OCI-M2 (cell line): Measurements from ENCODE around the gene U2AF1L4.

Experiments used
- DNase-seq: peaks from one replicate; lab custom pipeline; 2025; ENCODE audit not compliant: unreplicated experiment; lab: John Stamatoyannopoulos, UW

Gene U2AF1L4, protein sequence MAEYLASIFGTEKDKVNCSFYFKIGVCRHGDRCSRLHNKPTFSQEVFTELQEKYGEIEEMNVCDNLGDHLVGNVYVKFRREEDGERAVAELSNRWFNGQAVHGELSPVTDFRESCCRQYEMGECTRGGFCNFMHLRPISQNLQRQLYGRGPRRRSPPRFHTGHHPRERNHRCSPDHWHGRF

DNA sequence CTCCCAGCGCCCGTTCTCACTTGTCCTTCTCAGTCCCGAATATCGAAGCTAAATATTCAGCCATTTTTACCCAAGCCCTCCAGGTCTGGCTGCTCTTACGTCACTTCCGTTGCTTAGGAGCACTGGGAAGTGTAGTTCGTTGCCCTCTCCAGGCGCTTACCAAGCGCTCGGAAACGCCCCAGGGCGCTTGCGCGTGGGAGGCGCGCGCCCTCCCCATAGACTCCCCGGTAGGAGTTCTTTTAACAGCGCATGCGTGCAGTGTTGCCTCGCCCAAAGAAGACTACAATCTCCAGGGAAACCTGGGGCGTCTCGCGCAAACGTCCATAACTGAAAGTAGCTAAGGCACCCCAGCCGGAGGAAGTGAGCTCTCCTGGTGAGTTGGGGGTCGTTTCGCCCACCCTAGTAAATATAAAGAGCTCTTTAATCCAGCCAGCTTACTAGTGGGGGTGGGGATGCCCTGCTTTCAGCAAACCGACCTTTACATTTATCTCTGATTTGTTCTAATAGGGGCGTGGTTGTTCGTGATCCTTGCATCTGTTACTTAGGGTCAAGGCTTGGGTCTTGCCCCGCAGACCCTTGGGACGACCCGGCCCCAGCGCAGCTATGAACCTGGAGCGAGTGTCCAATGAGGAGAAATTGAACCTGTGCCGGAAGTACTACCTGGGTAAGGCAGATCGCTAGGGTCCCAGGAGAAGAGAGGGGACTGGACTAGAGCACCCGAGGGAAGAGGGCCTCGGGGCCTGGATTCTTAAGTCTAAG lies at the start of gene U2AF1L4, which contains the start of gene PSENEN:
TSS of gene U2AF1L4 (minus strand) at position 91 of the 759 bp plus-strand sequence. CDS start at position 64, 27 bp downstream.
TSS of gene PSENEN (plus strand) at position 324 of the 759 bp plus-strand sequence. CDS start at position 604, 280 bp downstream.
- peak; percentile 100 for DNase-seq

DNA sequence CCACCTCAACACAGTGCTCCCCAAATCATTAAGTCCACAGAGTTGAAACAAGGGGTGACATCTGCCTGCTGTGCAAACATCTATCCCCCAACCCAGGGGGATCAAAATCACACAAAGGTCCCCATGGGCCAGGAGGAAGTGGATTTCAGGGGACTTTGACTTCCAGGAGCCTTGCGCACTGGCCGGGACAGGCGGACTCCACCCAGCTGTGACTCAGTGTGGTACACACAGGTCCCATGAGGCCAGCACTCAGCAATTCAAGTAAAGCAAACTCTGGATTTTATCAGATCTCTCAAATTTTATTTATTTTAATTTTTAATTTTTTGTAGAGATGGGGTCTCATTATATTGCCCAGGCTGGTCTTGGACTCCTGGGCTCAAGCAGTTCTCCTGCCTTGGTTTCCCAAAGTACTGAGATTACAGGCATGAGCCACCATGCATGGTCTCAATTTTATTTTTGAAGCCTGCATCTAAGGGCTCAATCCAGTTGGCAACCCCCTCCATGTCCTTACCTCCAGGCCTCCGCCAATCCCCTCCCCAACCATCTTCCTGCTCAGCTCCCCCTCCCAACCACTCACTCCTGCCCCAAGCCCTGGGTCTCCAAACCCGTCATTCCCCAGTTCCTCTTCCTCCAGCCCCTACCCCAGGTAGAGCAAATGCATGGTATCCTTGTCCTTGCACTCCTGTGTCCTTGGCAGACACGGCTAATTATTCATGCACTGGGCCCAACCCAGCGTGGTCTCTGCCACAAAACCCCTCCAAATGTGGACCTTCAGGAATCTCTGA lies 48.4 kb upstream of the U2AF1L4 start:
- no peak for DNase-seq

DNA sequence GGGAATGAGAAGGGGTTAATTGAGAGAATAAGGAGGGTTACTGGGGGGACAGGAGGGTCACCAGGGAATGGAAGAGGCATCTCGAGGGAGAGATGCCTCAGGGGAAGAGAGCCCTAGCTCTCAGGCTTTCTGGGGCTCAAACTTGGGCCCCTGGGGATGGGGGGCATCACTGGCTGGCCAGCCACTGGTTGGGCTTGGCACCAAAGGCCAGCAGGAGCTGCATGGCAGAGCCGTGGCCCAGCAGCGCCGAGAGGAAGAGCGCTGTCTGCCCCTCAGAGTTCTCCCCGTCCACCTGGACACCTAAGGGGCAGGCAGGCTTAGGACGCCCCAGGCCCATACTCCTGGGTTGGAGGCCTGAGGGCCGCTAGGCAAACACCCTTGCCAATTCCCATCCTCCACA lies 47.7 kb upstream of the U2AF1L4 start:
- no peak for DNase-seq

DNA sequence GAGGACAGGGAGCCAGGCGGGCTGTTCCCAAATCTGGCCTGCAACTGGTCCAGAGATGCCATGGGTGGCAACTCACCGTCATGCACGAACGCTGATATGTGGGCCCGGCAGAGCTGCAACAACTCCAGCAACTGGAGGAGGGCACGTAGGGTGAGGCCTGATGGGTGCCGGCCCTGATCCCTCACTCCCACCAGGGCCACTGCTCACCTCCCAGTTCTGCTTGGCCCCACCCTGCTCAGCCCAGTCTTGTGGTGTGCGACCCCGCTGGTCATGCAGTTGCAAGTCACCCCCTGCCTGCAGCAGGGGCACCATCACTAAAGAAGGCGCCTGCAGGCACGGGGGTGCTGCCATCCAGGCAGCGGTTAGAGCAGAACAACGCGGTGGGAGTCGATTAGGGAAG lies 47.1 kb upstream of the U2AF1L4 start:
- DNase-seq = no peak

DNA sequence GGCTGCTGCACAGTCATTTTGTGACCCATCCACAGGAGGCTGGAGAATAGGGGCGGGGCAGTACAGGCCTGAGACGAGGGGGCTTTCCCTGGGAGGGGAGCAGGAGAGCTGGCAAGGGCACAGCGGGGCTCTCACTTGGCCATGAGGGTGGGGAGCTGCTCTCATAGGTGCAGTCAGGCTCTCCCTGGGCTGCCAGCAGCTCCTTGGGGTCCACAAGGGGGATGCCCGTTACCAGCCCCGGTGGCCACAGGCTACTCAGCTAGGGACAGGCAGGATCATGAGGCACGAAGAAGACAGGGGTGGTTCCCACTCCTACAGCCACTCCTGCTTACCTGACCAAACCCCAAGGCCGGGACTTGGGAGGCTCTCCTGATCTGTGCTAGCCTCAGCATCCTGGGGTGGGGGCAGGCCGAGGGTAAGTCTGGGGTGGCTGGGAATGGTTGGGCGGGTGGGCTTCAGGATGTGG lies 46.6 kb upstream of the U2AF1L4 start:
- no peak for DNase-seq

DNA sequence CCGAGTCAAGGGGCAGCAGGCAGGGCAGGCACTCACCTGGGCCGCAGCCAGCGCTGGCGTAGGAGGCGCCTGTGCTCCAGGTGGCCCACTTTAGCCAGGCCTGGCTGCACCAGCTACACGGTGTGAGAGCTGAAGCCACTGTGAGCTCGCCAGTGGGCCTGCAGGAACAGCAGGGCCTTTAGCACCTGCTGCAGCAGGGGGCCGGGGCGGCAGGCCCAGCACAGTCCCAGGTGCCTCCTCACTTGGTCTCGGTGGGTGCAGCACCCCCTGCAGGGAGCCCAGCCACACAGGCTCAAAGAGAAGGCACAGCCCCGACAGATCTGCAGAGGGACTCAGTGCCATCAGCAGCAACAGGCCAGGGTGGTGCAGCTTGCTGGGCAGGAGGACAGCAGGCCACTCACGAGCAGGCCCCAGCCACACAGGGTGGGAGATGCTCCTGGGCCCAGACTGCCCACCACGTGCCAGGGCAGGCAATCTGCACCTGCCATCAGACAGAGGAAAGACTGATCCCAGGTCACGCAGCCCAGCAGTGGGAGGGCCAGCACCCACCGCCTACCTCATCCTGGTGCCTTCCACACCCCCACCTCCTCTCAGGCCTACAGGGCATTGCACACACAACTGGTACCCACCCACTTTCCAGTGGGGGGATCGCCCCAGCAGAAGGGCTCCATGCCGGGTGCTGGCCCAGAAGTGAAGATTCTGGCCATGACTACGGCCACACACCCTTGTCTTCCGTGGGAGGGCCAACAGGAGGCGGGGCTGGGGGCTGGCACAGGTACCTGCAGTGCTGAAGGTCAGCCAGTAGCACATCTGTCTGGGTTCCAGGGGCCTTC lies 46.0 kb upstream of the U2AF1L4 start:
- DNase-seq = no peak

DNA sequence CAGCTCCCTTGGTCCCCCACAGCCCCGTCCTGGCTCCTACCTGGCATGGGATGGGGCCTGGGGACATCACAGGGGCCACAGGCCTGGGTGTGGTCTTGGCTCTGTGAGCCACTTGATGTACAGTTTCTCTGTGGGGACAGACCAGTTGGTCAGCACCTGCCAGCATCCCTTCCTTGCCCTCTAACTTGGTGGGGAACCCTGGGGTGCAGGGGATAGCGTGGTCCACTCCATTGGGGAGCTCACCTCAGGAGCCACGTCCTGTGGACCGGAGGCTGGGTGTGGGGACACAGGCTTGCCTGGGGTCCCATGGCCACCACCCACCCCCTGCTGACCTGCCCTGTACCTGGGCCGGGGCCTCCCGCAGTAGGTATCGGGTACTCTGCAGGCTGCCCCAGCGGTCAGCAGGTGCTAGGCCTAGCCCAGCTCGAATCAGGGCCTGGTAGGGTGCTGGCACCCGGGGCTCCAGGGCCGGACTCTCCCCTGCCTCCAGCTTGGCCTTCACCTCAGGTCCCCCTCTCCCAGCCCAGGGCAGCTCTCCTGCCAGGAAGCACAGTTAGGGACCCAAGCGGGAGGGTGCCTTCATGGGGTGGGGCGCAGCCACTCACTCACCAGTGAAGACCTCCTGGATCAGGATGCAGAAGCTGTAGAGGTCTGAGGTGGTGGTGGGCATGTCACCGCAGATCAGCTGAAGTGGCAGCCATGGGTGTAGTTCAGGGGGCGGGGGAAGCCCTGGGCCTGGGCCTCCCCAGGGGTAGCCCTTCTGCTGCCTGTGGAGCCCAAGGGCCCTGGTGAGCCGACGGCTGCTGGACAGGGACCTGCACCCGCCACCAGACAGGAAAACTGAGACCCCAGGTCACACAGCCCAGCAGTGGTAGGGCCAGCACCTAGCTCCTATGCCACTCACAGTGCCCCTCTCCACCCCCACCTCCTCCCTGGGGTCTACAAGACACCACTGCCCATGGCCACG lies 45.0 kb upstream of the U2AF1L4 start:
- no peak for DNase-seq

DNA sequence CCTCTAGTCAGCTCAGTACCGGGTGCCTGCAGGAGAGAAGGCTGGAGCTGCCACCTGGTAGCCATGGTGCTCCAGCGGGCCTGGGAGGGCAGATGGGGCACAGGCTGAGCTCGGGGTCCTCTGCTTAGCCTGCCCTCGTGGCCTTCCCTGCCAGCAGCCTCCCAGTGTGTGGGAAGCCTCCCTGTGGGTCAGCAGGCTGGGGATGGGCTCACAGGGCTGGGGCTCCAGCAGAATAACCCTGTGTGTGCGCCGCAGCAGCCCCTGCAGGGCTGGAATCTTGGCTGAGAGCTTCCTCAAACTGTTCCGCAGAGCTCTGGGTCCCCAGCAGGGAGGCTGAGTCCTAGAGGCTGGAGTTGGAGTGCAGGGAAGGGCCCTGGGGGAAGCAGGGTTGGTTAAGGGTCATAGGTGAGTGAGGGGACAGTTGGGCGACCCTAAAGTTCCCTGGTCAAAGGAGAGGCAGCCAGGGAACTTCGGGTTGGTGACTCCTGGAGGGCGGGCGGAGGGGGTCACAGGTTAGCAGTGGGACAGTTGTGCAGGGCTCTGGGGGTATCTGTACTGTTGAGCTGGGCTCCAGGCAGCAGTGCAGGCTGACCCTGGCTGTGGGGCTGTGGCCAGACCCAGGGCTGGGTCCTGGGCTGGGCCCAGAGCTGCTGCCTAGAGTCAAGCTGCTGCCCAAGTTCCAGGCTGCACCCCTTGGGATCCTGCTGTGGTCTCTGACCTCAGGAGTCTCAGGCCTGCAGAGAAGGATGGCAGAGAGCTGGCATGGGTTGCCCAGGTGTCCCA lies 44.2 kb upstream of the U2AF1L4 start:
- DNase-seq = no peak

DNA sequence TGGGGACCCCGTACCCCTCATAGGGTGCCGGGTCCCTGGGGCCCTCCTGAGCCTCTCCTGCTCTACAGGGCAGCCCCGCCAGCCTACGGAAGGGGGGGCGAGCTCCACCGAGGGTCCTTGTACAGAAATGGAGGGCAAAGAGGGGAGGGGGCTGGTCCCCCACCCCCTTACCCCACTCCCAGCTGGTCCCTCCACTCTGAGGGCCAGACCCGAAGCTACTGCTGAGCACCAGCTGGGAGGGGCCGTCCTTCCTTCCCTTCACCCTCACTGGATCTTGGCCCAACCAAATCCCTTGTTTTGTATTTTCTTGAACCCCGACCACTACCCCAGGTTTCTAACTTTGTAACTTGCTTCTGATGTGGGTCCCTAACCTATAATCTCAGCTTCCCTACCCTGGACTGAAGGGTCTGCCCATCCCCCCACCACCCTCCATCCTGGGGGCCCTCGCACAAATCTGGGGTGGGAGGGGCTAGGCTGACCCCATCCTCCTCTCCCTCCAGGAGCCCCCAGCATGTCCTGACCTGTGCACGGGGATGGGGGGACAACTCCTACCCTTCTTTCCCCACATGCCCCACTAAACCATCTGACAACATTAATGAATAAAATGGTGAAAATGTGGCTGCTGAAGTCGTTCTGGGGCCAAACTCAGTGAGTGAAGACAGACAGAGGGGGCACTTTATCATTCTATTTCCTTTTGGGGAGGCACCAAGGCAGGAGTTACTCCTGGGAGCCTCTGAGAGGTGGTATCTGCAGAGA lies 43.2 kb upstream of the U2AF1L4 start:
- no peak for DNase-seq

DNA sequence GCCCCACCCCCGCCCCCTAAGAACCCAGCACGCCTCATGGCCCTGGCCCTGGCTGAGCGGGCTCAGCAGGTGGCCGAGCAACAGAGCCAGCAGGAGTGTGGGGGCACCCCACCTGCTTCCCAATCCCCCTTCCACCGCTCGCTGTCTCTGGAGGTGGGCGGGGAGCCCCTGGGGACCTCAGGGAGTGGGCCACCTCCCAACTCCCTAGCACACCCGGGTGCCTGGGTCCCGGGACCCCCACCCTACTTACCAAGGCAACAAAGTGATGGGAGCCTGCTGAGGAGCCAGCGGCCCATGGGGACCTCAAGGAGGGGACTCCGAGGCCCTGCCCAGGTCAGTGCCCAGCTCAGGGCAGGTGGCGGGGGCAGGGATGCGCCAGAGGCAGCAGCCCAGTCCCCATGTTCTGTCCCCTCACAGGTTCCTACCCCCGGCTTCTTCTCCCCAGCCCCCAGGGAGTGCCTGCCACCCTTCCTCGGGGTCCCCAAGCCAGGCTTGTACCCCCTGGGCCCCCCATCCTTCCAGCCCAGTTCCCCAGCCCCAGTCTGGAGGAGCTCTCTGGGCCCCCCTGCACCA lies 42.1 kb upstream of the U2AF1L4 start:
- DNase-seq = no peak

DNA sequence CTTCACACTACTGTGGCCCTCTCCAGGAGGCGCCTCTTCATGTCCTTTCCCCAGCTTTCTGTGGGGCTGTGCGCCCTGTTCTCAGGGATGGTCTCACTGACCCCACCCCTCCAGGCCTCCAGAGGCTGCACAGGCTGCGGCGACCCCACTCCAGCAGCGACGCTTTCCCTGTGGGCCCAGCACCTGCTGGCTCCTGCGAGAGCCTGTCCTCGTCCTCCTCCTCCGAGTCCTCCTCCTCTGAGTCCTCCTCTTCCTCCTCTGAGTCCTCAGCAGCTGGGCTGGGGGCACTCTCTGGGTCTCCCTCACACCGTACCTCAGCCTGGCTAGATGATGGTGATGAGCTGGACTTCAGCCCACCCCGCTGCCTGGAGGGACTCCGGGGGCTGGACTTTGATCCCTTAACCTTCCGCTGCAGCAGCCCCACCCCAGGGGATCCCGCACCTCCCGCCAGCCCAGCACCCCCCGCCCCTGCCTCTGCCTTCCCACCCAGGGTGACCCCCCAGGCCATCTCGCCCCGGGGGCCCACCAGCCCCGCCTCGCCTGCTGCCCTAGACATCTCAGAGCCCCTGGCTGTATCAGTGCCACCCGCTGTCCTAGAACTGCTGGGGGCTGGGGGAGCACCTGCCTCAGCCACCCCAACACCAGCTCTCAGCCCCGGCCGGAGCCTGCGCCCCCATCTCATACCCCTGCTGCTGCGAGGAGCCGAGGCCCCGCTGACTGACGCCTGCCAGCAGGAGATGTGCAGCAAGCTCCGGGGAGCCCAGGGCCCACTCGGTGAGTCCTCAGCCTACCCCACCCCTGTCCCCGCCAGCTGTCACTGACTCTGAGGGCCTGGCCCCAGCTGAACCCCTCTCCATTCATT lies 41.3 kb upstream of the U2AF1L4 start:
- no peak for DNase-seq

DNA sequence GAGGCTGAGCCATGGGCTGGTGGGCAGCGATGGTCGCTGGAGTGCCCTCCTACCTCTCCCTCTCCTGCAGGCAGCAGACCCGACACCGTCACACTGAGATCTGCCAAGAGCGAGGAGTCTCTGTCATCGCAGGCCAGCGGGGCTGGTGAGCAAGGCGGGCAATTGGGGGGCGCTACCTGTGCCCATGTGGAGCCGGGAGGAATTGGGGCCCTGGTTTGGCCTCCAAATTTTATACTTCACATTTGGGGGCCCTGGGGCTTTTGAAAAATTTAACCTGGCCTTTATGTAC lies 40.1 kb upstream of the U2AF1L4 start:
- no peak for DNase-seq

DNA sequence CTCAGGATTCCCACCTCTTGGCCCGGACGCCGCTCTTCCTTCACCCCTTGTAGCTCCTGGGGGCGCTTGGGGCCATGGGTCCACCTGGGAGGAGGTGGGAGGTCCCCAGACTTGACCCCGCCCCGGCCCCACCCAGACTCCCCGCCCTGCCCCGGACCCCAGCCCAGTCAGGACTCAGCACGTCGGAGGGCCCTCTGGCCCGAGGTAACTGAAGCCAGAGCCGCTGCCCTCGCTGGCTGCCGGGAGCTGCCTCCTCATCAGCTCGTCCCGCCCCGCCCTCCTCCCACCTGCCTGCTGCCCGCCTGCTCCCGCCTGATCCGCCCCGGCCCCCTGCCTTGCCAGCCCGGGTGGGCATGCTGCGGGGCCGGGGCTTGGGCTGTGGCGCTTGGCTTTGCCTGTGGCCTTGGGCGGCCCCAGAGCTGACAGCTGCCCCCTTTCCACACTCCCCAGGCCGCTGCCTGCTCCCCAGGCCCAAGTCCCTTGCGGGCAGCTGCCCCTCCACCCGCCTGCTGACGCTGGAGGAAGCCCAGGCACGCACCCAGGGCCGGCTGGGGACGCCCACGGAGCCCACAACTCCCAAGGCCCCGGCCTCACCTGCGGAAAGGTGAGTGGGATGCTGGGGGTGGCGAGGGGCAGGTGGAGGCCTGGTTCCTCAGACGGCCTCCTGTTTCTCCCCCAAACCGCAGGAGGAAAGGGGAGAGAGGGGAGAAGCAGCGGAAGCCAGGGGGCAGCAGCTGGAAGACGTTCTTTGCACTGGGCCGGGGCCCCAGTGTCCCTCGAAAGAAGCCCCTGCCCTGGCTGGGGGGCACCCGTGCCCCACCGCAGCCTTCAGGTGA lies 39.5 kb upstream of the U2AF1L4 start:
- DNase-seq = no peak

DNA sequence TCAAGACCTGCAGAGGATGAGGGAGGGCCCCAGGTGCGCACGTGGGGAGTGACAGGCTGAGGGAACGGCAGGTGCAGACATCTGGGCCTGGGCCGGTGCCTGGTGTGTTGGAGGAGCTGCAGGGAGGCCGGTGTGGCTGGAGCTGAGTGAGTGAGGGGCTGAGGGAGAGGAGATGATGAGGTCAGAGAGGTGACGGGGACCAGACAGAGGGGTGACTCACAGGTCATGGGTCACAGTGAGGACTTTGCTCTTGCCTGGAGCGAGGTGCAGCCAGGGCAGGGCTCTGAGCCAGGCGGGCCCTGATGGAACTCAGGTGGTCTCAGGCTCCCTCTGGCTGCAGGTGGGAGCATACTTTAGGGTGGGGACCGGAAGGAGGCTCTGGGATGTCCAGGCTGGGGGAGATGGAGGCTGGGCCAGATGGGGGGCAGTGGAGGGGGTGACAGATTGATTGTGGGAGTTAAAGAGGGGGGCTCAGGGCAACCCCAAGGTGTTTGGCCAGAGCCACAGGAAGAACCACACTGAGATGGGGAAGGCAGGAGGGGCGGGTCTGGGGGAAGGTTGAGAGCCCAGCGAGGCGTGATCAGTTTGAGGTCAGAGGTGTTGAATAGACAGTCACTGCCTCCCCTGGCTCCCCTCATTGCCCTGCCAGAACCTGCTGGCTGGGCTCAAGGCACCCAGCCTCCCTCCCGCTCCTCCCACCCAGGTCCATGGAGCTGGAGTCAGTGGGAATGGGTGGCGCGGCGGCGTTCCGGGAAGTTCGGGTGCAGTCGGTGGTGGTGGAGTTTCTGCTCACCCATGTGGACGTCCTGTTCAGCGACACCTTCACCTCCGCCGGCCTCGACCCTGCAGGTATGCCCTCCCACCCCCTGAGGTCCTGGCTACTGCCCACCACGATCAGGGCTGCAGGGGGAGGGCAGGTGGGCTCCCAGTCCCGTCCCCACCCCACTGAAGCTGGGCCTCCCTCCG lies 38.5 kb upstream of the U2AF1L4 start:
- no peak for DNase-seq

DNA sequence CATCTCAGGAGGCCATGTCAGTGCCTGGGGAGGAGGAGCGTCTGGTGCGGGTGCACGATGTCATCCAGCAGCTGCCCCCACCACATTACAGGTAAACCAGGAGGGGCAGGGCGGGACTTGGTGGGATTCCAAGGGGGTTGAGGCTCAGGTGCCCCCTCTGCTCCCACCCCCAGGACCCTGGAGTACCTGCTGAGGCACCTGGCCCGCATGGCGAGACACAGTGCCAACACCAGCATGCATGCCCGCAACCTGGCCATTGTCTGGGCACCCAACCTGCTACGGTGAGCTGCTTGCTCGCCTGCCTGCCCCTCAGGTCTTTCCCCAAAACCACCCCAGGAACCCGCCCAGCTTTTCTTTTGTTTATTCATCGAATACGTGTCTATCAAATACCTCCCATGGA lies 37.4 kb upstream of the U2AF1L4 start:
- no peak for DNase-seq
